Mesodermal cell (in vitro differentiated cells): ENCODE data around the gene EIF2B5. TPM values are rescaled to one million over a fixed set of nuclear protein-coding genes. Genes with fewer than 3 reads are reported as not detected.
"Not testable (repeated sequence)": the region's sequence is repeated elsewhere in the genome, so short reads cannot be mapped to it uniquely, and the experiment has no call there.

Experiments
- H3K27ac ChIP-seq: 2 replicates; pipeline ENCODE4 v1.7.0; 2013; ENCODE audit warnings: mild to moderate bottlenecking, low read depth, low read length, moderate library complexity; ENCODE audit not compliant: severe bottlenecking
- H3K36me3 ChIP-seq: 2 replicates; pipeline ENCODE4 v1.7.1; 2013; ENCODE audit warnings: mild to moderate bottlenecking, low read length, moderate library complexity; ENCODE audit not compliant: control insufficient read depth, insufficient read depth
- H3K4me1 ChIP-seq: one replicate; pipeline ENCODE4 v1.7.1; 2013; ENCODE audit warnings: mild to moderate bottlenecking, low read length; ENCODE audit not compliant: insufficient read depth, control insufficient read depth, poor library complexity, severe bottlenecking
- H3K4me3 ChIP-seq: 2 replicates; pipeline ENCODE4 v1.7.0; 2013; ENCODE audit warnings: low read length, control low read depth, mild to moderate bottlenecking; ENCODE audit not compliant: insufficient read depth, poor library complexity, severe bottlenecking; ENCODE audit errors: extremely low read depth
- H3K9me3 ChIP-seq: 2 replicates; pipeline ENCODE4 v1.7.1; 2013; ENCODE audit warnings: mild to moderate bottlenecking, low read length, moderate library complexity; ENCODE audit not compliant: control insufficient read depth
- WGBS, 2 experiments: methylation state at CpG; one replicate each; pipeline ENCODE4 v1.1.5; 2013; ENCODE audit warnings: missing lambda C conversion rate in 2 of 2; ENCODE audit not compliant: insufficient coverage in 2 of 2; 5-methylcytosine and 5-hydroxymethylcytosine counted together
- polyA plus RNA-seq, 2 experiments: library from polyadenylated mRNA; stranded (reverse); fragments of 50-300 nt; gene quantifications; one replicate each; pipeline ENCODE4 v1.2.3, GENCODE V29; 2013

EIF2B5 gene
- polyA plus RNA-seq (2013, experiment 1 of 2) = 39.7 TPM
- 34.4 TPM for polyA plus RNA-seq (2013, experiment 2 of 2)

DNA sequence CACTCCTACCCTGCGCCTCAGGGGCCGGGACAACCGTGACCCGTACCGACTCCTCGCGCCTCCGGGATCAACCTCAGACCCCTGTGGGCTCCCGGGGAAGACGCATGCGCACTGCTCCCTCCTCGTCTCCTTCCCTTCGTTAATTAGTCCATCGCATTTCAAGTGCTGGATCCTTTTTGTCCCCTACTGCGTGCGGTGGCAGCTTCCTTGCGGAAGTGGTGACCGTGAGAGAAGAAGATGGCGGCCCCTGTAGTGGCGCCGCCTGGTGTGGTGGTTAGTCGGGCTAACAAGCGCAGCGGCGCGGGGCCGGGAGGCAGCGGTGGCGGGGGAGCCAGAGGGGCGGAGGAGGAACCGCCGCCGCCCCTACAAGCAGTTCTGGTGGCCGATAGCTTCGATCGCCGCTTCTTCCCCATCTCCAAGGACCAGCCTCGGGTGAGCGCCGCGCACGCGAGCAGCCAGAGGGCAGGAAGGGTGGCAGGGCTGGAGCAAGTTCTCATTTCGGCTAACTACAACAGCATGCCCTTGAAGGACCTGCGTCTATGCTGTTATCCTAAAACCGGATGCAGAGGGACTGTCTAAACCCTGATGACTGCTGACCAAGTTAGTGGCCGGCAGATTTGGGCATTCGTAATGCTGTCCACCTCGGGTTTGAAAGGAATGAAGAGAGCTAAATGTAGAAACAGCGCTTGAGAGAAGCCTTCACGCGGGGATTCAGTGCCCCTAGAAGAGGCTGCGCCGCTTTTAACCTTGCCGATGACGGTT, at the start of gene EIF2B5:
Gene EIF2B5 (plus strand): TSS at position 210 of the 762 bp plus-strand sequence. CDS start 28 bp downstream, at position 238.
- peak within 1 kb of the TSS; percentile 85 for H3K4me3 ChIP-seq
- peaks cover 3% of the 10 kb centered on the region for H3K4me1 ChIP-seq
- H3K36me3 ChIP-seq = peaks cover 26% of the 10 kb centered on the region
- H3K9me3 ChIP-seq = no peaks in the 10 kb centered on the region
- peak within 1 kb of the TSS; percentile 78 for H3K27ac ChIP-seq
- WGBS, 2 experiments = 0% methylated on average over 48 to 53 of the region's 56 CpGs

DNA sequence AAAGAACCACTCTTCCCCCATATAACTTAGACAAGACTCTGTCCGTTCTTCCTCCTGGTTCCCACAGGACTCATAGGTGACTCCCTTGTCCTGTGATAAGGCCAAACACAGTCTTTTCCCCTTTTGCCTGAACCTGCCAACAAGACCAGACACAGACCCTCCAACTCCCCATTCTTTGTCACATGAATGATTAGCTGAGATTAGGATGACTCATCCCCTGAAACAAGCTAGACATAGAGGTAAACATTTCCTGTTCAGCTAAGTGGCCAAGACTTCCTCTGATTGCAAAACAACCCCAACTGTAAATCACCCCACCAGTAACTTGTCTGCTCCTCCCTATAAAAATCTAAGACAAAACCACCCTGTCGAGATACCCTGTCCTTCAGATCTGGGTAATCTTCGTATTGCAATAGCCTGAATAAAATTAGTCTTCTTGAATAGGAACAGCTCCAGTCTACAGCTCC, 49.7 kb upstream of the EIF2B5 start:
- Histone ChIP-seq H3K9me3 (peaks cover 6% of the 10 kb centered on the region), H3K36me3 (no peaks in the 10 kb centered on the region), H3K4me3 (no peak overlapping the region), H3K27ac (peak overlapping the region; percentile 26), H3K4me1 (no peaks in the 10 kb centered on the region)
- 78 to 88% methylated on average over 2 to 3 of the region's 3 CpGs for WGBS, 2 experiments

GRCh38 chr3:184092199-184092598, 43.0 kb upstream of the EIF2B5 start:
- 69 to 84% methylated on average over 3 of the region's 3 CpGs for WGBS, 2 experiments
- Histone ChIP-seq H3K36me3 (no peaks in the 10 kb centered on the region), H3K4me1 (no peaks in the 10 kb centered on the region), H3K27ac (no peak overlapping the region), H3K4me3 (no peak overlapping the region), H3K9me3 (peaks cover 8% of the 10 kb centered on the region)

DNA sequence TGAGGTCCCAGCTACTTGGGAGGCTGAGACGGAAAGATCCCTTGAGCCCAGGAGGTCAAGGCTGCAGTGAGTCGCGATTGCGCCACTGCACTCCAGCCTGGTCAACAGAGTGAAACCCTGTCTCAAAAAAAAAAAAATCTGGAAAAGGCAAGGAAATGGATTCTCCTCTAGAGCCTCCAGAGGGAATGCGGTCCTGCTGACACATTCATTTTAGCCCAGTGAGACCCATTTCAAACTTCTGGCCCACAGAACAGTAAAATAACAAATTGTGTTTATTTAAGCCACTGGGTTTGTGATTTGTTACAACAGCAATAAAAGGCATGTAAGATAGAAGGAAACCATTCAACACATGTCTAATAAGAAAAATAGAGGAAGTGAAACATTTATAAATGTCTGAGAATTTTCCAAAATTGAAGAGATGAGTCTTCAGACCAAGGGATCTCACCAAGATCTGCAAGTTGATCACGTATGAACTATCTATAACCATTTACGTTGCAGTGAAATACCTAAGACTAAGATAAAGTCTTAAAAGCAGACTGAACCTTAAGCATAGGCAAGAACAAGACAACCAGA, 38.3 kb upstream of the EIF2B5 start, which contains the start of gene HTR3E:
Gene HTR3E (plus strand): TSS at position 254 of the 573 bp plus-strand sequence. CDS start 466 bp downstream, outside the sequence.
- WGBS, 2 experiments = 93 to 94% methylated on average over 5 to 6 of the region's 7 CpGs
- Histone ChIP-seq H3K4me1 (no peaks in the 10 kb centered on the region), H3K4me3 (no peak within 1 kb of the TSS), H3K36me3 (no peaks in the 10 kb centered on the region), H3K9me3 (peaks cover 5% of the 10 kb centered on the region), H3K27ac (no peak within 1 kb of the TSS)

DNA sequence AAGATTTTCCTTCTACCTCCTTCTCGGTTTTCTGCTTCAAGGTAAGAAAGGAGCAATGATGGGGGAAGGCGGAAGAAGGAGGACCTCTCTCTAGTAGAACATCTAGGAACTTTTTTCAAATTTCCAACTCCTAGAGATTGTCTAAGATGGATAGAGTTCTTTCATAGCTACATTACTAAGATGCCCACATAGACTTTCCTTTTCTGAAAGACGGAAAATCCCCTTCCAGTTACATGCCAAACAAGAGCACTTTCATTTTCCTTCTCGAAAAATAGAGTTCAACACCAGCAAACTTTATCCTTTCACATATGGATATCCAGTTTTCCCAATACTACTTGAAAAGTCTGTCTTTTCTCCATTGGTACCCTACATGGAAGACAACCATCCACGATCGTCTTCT, 37.6 kb upstream of the EIF2B5 start:
- Histone ChIP-seq H3K9me3 (peaks cover under 1% of the 10 kb centered on the region), H3K36me3 (no peaks in the 10 kb centered on the region), H3K27ac (no peak overlapping the region), H3K4me1 (no peaks in the 10 kb centered on the region), H3K4me3 (no peak overlapping the region)
- WGBS, 2 experiments = 89% methylated on average over 3 to 4 of the region's 6 CpGs

GRCh38 chr3:184099806-184100686, 35.1 kb upstream of the EIF2B5 start:
- 83 to 90% methylated on average over 20 to 23 of the region's 24 CpGs for WGBS, 2 experiments
- no peaks in the 10 kb centered on the region for H3K36me3 ChIP-seq
- H3K27ac ChIP-seq = no peak overlapping the region
- no peaks in the 10 kb centered on the region for H3K4me1 ChIP-seq
- no peaks in the 10 kb centered on the region for H3K9me3 ChIP-seq
- no peak overlapping the region for H3K4me3 ChIP-seq

DNA sequence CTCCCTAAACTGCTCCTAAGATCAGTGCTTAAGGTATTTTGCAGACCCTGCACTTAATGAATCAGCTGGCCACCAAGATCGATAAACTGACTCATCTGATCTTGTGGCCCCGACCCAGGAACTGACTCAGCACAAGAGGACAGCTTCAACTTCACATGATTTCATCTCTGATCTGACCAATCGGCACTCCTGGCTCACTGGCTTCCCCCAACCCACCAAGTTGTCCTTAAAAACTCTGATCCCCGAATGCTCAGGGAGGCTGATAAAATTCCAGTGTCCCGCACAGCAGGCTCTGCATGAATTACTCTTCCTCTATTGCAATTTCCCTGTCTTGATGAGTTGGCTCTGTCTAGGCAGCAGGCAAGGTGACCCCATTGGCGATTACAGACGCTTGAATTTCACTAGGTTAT, 24.8 kb upstream of the EIF2B5 start:
- Histone ChIP-seq H3K27ac (no peak overlapping the region), H3K4me3 (no peak overlapping the region), H3K36me3 (no peaks in the 10 kb centered on the region), H3K4me1 (peaks cover 3% of the 10 kb centered on the region), H3K9me3 (no peaks in the 10 kb centered on the region)
- WGBS, 2 experiments = 56 to 73% methylated on average over 5 to 7 of the region's 7 CpGs

- H3K4me3 ChIP-seq = no peak overlapping the region
- no peaks in the 10 kb centered on the region for H3K4me1 ChIP-seq
- H3K9me3 ChIP-seq = no peaks in the 10 kb centered on the region
- WGBS, 2 experiments = 83 to 87% methylated on average over 2 to 4 of the region's 4 CpGs
- no peak overlapping the region for H3K27ac ChIP-seq
- no peaks in the 10 kb centered on the region for H3K36me3 ChIP-seq
Measured at GRCh38 chr3:184116017-184116416, 19.1 kb upstream of the EIF2B5 start.

DNA sequence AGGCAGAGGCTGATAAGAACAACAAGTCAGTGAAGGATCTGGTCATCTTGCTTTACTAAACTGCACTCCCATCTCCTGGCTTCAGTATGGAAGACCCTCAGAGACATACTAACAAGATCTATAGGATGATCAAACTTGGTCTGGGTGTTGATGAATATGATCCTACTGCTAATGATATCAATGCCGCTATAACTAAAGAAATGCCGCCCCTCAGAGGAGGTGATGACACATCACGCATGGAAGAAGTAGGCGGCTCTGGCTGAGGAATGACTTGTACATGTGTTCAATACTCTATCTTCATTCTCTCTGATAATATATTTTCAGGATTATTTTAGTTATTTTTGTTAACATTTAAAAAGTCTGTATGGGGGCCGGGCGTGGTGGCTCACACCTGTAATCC, 17.5 kb upstream of the EIF2B5 start:
- no peaks in the 10 kb centered on the region for H3K9me3 ChIP-seq
- H3K36me3 ChIP-seq = no peaks in the 10 kb centered on the region
- no peak overlapping the region for H3K4me3 ChIP-seq
- no peaks in the 10 kb centered on the region for H3K4me1 ChIP-seq
- no CpG with 5 or more reads among the region's 6 CpGs for WGBS, 2 experiments
- no peak overlapping the region for H3K27ac ChIP-seq

- WGBS, 2 experiments = 94% methylated on average over 8 of the region's 8 CpGs
- H3K9me3 ChIP-seq = not testable (repeated sequence)
Measured at GRCh38 chr3:184121031-184121430, 14.1 kb upstream of the EIF2B5 start.

More at GRCh38 chr3:184121031-184121430, 14.1 kb upstream of the EIF2B5 start:
- not testable (repeated sequence) for H3K36me3 ChIP-seq, H3K4me3 ChIP-seq, H3K27ac ChIP-seq, H3K4me1 ChIP-seq
